ENCODE data around the gene ERFL.

GRCh38 chr19:41897820-41898219 lies 30.4 kb downstream of the ERFL start:
- TF ChIP-seq CTCF (IDR thresholded peaks at IDR 0.05) (no peak), POLR2A (IDR thresholded peaks at IDR 0.05) (no peak)

Data from adrenal gland (tissue), 5 donors.